ENCODE measurements around the gene JAZF1.

JAZF1 gene

GRCh38 chr7:28001896-28002295, 178.7 kb downstream of the JAZF1 start:
- no peaks in the 10 kb centered on the region for H3K27me3 ChIP-seq (replicated peaks; ENCODE audit: insufficient read depth, low read length)
- no peak overlapping the region for H3K9ac ChIP-seq (ENCODE audit: low read length)
- TF ChIP-seq EZH2phosphoT487 (IDR thresholded peaks at IDR 0.05; ENCODE audit: low read length): no peak
- no peak for TF ChIP-seq EZH2 (optimal IDR thresholded peaks at IDR 0.05; ENCODE audit: low read depth, low read length)
- TF ChIP-seq CTCF (IDR thresholded peaks at IDR 0.05; ENCODE audit: low read length): no peak
- no peak overlapping the region for H3K27ac ChIP-seq (ENCODE audit: low read length)
- no peak overlapping the region for H2AFZ ChIP-seq (ENCODE audit: low read length)
- DNase-seq: no peak
- H3K36me3 ChIP-seq (replicated peaks; ENCODE audit: insufficient read depth, low read length): no peaks in the 10 kb centered on the region
- H3K9me3 ChIP-seq (replicated peaks; ENCODE audit: insufficient read depth, low read length): no peaks in the 10 kb centered on the region
- no peaks in the 10 kb centered on the region for H4K20me1 ChIP-seq (ENCODE audit: insufficient read depth, low read length)
- no peak overlapping the region for H3K4me2 ChIP-seq (ENCODE audit: low read depth, low read length)
- no peaks in the 10 kb centered on the region for H3K4me1 ChIP-seq (ENCODE audit: low read length)
- H3K79me2 ChIP-seq (ENCODE audit: low read length): no peaks in the 10 kb centered on the region
- H3K9me2 ChIP-seq (replicated peaks; ENCODE audit: insufficient read depth, low read length): no peaks in the 10 kb centered on the region
- no peaks in the 10 kb centered on the region for H3F3A ChIP-seq (ENCODE audit: insufficient read depth, low read length)
- H3K4me3 ChIP-seq (ENCODE audit: low read length): no peak overlapping the region

GRCh38 chr7:27999829-28000228, 180.8 kb downstream of the JAZF1 start:
- H3K4me1 ChIP-seq (ENCODE audit: low read length): no peaks in the 10 kb centered on the region
- H3K36me3 ChIP-seq (replicated peaks; ENCODE audit: insufficient read depth, low read length): no peaks in the 10 kb centered on the region
- no peaks in the 10 kb centered on the region for H3F3A ChIP-seq (ENCODE audit: insufficient read depth, low read length)
- H3K4me3 ChIP-seq (ENCODE audit: low read length): no peak overlapping the region
- no peak for DNase-seq
- no peaks in the 10 kb centered on the region for H3K27me3 ChIP-seq (replicated peaks; ENCODE audit: insufficient read depth, low read length)
- H3K9ac ChIP-seq (ENCODE audit: low read length): no peak overlapping the region
- no peaks in the 10 kb centered on the region for H3K9me2 ChIP-seq (replicated peaks; ENCODE audit: insufficient read depth, low read length)
- H3K79me2 ChIP-seq (ENCODE audit: low read length): no peaks in the 10 kb centered on the region
- H3K27ac ChIP-seq (ENCODE audit: low read length): no peak overlapping the region
- no peak for TF ChIP-seq EZH2phosphoT487 (IDR thresholded peaks at IDR 0.05; ENCODE audit: low read length)
- no peak for TF ChIP-seq CTCF (IDR thresholded peaks at IDR 0.05; ENCODE audit: low read length)
- TF ChIP-seq EZH2 (optimal IDR thresholded peaks at IDR 0.05; ENCODE audit: low read depth, low read length): no peak
- H3K9me3 ChIP-seq (replicated peaks; ENCODE audit: insufficient read depth, low read length): no peaks in the 10 kb centered on the region
- H4K20me1 ChIP-seq (ENCODE audit: insufficient read depth, low read length): no peaks in the 10 kb centered on the region
- no peak overlapping the region for H3K4me2 ChIP-seq (ENCODE audit: low read depth, low read length)
- no peak overlapping the region for H2AFZ ChIP-seq (ENCODE audit: low read length)

GRCh38 chr7:27998382-27998781, 182.2 kb downstream of the JAZF1 start:
- no peak overlapping the region for H2AFZ ChIP-seq (ENCODE audit: low read length)
- no peaks in the 10 kb centered on the region for H3K9me3 ChIP-seq (replicated peaks; ENCODE audit: insufficient read depth, low read length)
- no peak overlapping the region for H3K27ac ChIP-seq (ENCODE audit: low read length)
- DNase-seq: no peak
- H3K27me3 ChIP-seq (replicated peaks; ENCODE audit: insufficient read depth, low read length): no peaks in the 10 kb centered on the region
- H3K4me3 ChIP-seq (ENCODE audit: low read length): no peak overlapping the region
- no peaks in the 10 kb centered on the region for H3K36me3 ChIP-seq (replicated peaks; ENCODE audit: insufficient read depth, low read length)
- no peaks in the 10 kb centered on the region for H3K9me2 ChIP-seq (replicated peaks; ENCODE audit: insufficient read depth, low read length)
- H3K79me2 ChIP-seq (ENCODE audit: low read length): no peaks in the 10 kb centered on the region
- no peak for TF ChIP-seq EZH2 (optimal IDR thresholded peaks at IDR 0.05; ENCODE audit: low read depth, low read length)
- no peak for TF ChIP-seq CTCF (IDR thresholded peaks at IDR 0.05; ENCODE audit: low read length)
- TF ChIP-seq EZH2phosphoT487 (IDR thresholded peaks at IDR 0.05; ENCODE audit: low read length): no peak
- peaks cover under 1% of the 10 kb centered on the region; the same call in 1 of the 2 replicates for H3K4me1 ChIP-seq (ENCODE audit: low read length)
- no peak overlapping the region for H3K9ac ChIP-seq (ENCODE audit: low read length)
- no peaks in the 10 kb centered on the region for H4K20me1 ChIP-seq (ENCODE audit: insufficient read depth, low read length)
- no peak overlapping the region for H3K4me2 ChIP-seq (ENCODE audit: low read depth, low read length)
- H3F3A ChIP-seq (ENCODE audit: insufficient read depth, low read length): no peaks in the 10 kb centered on the region

Measured in MM.1S (cell line).